LNCaP clone FGC (cell line): ENCODE results near the gene TTC31.

Experiments
- DNase-seq: peaks from one replicate; pipeline ENCODE4 v3.0.0-alpha.2; 2011; ENCODE audit warnings: low read depth
- H3K4me3 ChIP-seq: 2 replicates; pipeline ENCODE4 v1.5.1; 2011; ENCODE audit warnings: mild to moderate bottlenecking, low read depth, low read length, control low read depth
- CTCF ChIP-seq: IDR thresholded peaks from 2 replicates; pipeline ENCODE4 v1.5.1; 2012; ENCODE audit warnings: mild to moderate bottlenecking; ENCODE audit not compliant: control insufficient read depth, insufficient read depth; ENCODE audit errors: extremely low read depth

The TTC31 gene

GRCh38 chr2:74493546-74493945 lies 10.7 kb downstream of the TTC31 start:
- H3K4me3 ChIP-seq, result no peak overlapping the region
- no peak for TF ChIP-seq CTCF
- DNase-seq, result no peak

- TF ChIP-seq CTCF, result no peak
- H3K4me3 ChIP-seq, result no peak overlapping the region
- DNase-seq, result no peak
Observed at GRCh38 chr2:74495440-74495839, 12.6 kb downstream of the TTC31 start.

DNA sequence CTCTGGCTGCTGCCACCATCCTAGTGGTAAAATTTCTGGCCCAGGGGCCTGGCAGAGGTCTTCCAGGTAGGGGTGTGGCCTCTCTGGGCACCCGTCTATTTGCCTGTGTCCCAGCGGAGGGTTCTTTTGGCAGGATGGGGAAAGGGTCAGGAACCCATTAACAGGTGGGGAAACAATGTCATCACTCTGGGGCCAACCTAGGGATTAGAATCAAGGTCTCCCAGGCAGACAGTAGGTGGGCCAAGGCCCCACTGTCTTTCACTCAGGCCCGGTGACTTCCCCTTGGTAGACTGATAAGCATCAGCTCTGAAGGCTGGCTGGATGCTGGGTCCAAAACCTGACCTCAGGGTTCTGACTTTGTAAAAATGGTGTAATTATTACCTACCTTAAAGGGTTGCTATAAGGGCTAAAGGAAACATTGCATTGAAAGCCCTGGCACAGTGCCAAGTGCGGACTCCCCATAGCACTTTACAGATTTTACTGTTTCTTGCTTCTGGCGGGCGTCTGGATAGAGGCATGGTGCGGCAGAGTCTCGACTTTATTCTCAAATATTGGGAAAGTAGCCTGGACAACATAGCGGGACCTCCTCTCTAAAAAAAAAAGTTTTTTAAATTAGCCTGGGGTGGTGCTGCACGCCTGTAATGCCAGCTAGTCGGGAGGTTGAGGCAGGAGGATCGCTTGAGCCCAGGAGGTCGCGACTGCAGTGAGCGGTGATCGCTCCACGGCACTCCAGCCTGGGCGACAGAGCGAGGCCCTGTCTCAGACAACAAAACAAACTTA lies 14.3 kb downstream of the TTC31 start:
- no peak for TF ChIP-seq CTCF
- DNase-seq, result no peak
- no peak overlapping the region for H3K4me3 ChIP-seq

GRCh38 chr2:74497777-74498499 lies 15.1 kb downstream of the TTC31 start:
- DNase-seq, result no peak
- TF ChIP-seq CTCF, result no peak
- H3K4me3 ChIP-seq, result no peak overlapping the region

DNA sequence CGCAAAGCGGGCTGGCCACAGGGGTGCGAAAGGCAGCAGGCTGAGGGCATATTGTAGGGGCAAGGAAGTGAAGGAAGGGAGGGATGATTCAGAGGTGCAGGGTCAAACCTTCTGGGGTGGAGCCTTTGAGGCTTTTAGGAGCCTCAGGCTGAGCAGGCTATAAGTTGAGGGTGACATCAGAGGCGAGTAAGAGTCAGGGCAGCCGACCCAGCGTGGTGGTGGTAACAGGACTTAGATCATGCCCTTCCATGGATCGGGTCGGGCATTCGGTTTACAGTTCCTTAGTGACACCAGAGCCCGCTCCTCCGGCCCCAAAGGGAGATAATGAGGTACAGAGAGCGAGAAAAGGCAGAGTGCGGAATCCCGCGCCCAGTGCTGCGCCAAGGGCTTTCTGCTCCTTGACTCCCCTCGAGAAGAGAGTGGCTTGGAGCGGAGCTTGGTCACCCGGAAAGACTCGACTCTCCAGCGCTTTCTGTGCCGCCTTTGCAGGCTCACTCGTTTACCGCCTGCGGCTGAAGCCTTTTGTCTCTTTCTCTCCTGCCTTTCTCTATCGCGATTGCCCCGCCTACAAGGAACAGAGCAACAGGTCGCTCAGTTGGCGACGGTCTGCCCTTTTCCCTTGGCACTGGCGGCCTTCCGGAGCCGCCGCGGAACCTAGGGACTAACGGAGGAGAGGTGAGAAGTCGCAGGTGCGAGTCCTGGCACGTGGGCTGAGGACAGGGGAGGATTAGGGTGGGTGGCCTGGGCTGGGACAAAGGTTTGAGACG lies 15.8 kb downstream of the TTC31 start:
- H3K4me3 ChIP-seq, result no peak overlapping the region
- no peak for DNase-seq
- TF ChIP-seq CTCF, result no peak

- no peak within 1 kb of the TSS for H3K4me3 ChIP-seq
- TF ChIP-seq CTCF, result no peak
- DNase-seq, result no peak
Observed at GRCh38 chr2:74499267-74499939, 16.5 kb downstream of the TTC31 start, which contains the start of gene LBX2. Gene LBX2, minus strand, starts transcription at chr2:74499603. Its CDS starts 66 bp downstream, at chr2:74499537.
